Left ventricle myocardium inferior (tissue), 1 donor: ENCODE results near the gene CARD8. TPM values are rescaled to one million over a fixed set of nuclear protein-coding genes. Genes with fewer than 3 reads are reported as not detected.

ENCODE experiments used
- DNase-seq: peaks from one replicate; pipeline ENCODE4 v3.0.0-alpha.2; 2020
- H3K27ac ChIP-seq: fragments of 200-600 bp; replicated peaks from 2 replicates; pipeline ENCODE4 v1.8.0; 2021
- H3K27me3 ChIP-seq: fragments of 200-600 bp; 2 replicates; pipeline ENCODE4 v1.8.0; 2021; ENCODE audit warnings: low read depth
- H3K36me3 ChIP-seq: fragments of 200-600 bp; 2 replicates; pipeline ENCODE4 v1.8.0; 2021
- H3K4me1 ChIP-seq: fragments of 200-600 bp; 2 replicates; pipeline ENCODE4 v1.8.0; 2021
- H3K4me3 ChIP-seq: fragments of 200-600 bp; 2 replicates; pipeline ENCODE4 v1.8.0; 2021; ENCODE audit warnings: mild to moderate bottlenecking, moderate library complexity
- H3K9me3 ChIP-seq: fragments of 200-600 bp; replicated peaks from 2 replicates; pipeline ENCODE4 v1.8.0; 2021
- CTCF ChIP-seq: fragments of 200-600 bp; IDR thresholded peaks from 2 replicates; pipeline ENCODE4 v1.8.0; 2021; ENCODE audit warnings: antibody characterized with exemption, mild to moderate bottlenecking, borderline replicate concordance
- intact Hi-C: fragments of 100-400 bp; cut with micrococcal nuclease; formaldehyde crosslinking; loops from one replicate; pipeline ENCODE4 v1.11.0; 2022
- total RNA-seq: library from RNA; stranded (reverse); fragmentation: NEBNext Ultra II Directional; extraction: Animal tissue kit (Norgen Biotek cat#: 25700); gene quantifications from one replicate; pipeline ENCODE4 v1.2.1, GENCODE V29; 2021
- donor health status: DM: no; HTN: yes; CAD: no; lungs with severe emphysema.

Gene CARD8
- total RNA-seq, 1 donor from 2014 or later: 33.3 TPM

- intact Hi-C loops: no loop called here
- Histone ChIP-seq H3K4me3 (peak overlapping the region; percentile 74), H3K27ac (peak overlapping the region; percentile 95), H3K9me3 (no peaks in the 10 kb centered on the region), H3K27me3 (no peaks in the 10 kb centered on the region), H3K4me1 (peaks cover 58% of the 10 kb centered on the region), H3K36me3 (no peaks in the 10 kb centered on the region)
- no peak for DNase-seq
- TF ChIP-seq CTCF: no peak
Measured at GRCh38 chr19:48254529-48254970, 1.2 kb downstream of the CARD8 start.

GRCh38 chr19:48253999-48254398 lies 1.7 kb downstream of the CARD8 start:
- Histone ChIP-seq H3K9me3 (no peaks in the 10 kb centered on the region), H3K4me1 (peaks cover 56% of the 10 kb centered on the region), H3K36me3 (peaks cover 4% of the 10 kb centered on the region), H3K27ac (peak overlapping the region; percentile 95), H3K27me3 (no peaks in the 10 kb centered on the region), H3K4me3 (no peak overlapping the region)
- no peak for TF ChIP-seq CTCF
- intact Hi-C loops: no loop called here
- no peak for DNase-seq

- H3K27me3 ChIP-seq: no peaks in the 10 kb centered on the region
- intact Hi-C loops: no loop called here
- peaks cover 14% of the 10 kb centered on the region for H3K36me3 ChIP-seq
- no peak for TF ChIP-seq CTCF
- DNase-seq: no peak
- H3K4me1 ChIP-seq: peaks cover 65% of the 10 kb centered on the region
- no peaks in the 10 kb centered on the region for H3K9me3 ChIP-seq
- no peak overlapping the region for H3K27ac ChIP-seq
- no peak overlapping the region for H3K4me3 ChIP-seq
Measured at GRCh38 chr19:48252609-48253008, 3.1 kb downstream of the CARD8 start.

- TF ChIP-seq CTCF: no peak
- H3K36me3 ChIP-seq: peaks cover 28% of the 10 kb centered on the region
- peaks cover 78% of the 10 kb centered on the region for H3K4me1 ChIP-seq
- H3K4me3 ChIP-seq: peak overlapping the region; percentile 62
- DNase-seq: no peak
- intact Hi-C loops: no loop called here
- no peaks in the 10 kb centered on the region for H3K9me3 ChIP-seq
- H3K27me3 ChIP-seq: no peaks in the 10 kb centered on the region
- H3K27ac ChIP-seq: peak overlapping the region; percentile 85
Measured at GRCh38 chr19:48250290-48251025, 5.3 kb downstream of the CARD8 start.

- intact Hi-C loops: no loop called here
- peaks cover 79% of the 10 kb centered on the region for H3K4me1 ChIP-seq
- peaks cover 34% of the 10 kb centered on the region for H3K36me3 ChIP-seq
- H3K4me3 ChIP-seq: peak overlapping the region; percentile 62
- no peak for TF ChIP-seq CTCF
- peak; percentile 41 for DNase-seq
- no peaks in the 10 kb centered on the region for H3K27me3 ChIP-seq
- peak overlapping the region; percentile 85 for H3K27ac ChIP-seq
- no peaks in the 10 kb centered on the region for H3K9me3 ChIP-seq
Measured at GRCh38 chr19:48249502-48250014, 6.2 kb downstream of the CARD8 start.
